HepG2 (cell line): Measurements from ENCODE around the gene BACH1. TPM values are rescaled to one million over a fixed set of nuclear protein-coding genes. Genes with fewer than 3 reads are reported as not detected.

Experiments
- BRCA1 ChIP-seq: sonication (generic); formaldehyde crosslinking; IDR thresholded peaks from 2 replicates; pipeline ENCODE4 v1.4.0; 2020; ENCODE audit warnings: missing genetic modification reagents
- EEA1 ChIP-seq: sonication (generic); formaldehyde crosslinking; IDR thresholded peaks from 2 replicates; pipeline ENCODE4 v1.5.1; 2020; ENCODE audit warnings: mild to moderate bottlenecking, missing genetic modification reagents, borderline replicate concordance
- FIP1L1 ChIP-seq: fragments of 200-400 bp; formaldehyde crosslinking; IDR thresholded peaks from 2 replicates; pipeline ENCODE4 v1.6.1; 2018; ENCODE audit warnings: low read depth, mild to moderate bottlenecking, low read length, moderate library complexity, borderline replicate concordance; ENCODE audit not compliant: insufficient read depth
- RBM22 ChIP-seq: fragments of 200-400 bp; formaldehyde crosslinking; optimal IDR thresholded peaks from 2 replicates; pipeline ENCODE3; 2017; ENCODE audit warnings: mild to moderate bottlenecking, low read length, moderate library complexity
- RNF2 ChIP-seq: fragments of 450-650 bp; conservative IDR thresholded peaks from 2 replicates; pipeline ENCODE4 v1.6.1; 2016; ENCODE audit warnings: low read depth
- ZBTB7A ChIP-seq: sonication (generic); formaldehyde crosslinking; IDR thresholded peaks from 2 replicates; pipeline ENCODE4 v1.8.0; 2022; ENCODE audit warnings: mild to moderate bottlenecking, missing genetic modification reagents
- ZNF121 ChIP-seq: sonication (generic); formaldehyde crosslinking; IDR thresholded peaks from 2 replicates; pipeline ENCODE4 v1.5.0; 2020; ENCODE audit warnings: mild to moderate bottlenecking, missing genetic modification reagents
- ZNF205 ChIP-seq: IDR thresholded peaks from 2 replicates; pipeline ENCODE4 v1.6.1; 2018; ENCODE audit warnings: missing biosample characterization, missing genetic modification reagents
- ZNF224 ChIP-seq: sonication (generic); formaldehyde crosslinking; IDR thresholded peaks from 2 replicates; pipeline ENCODE4 v1.5.0; 2020; ENCODE audit warnings: mild to moderate bottlenecking, missing genetic modification reagents
- ZNF558 ChIP-seq: sonication (generic); formaldehyde crosslinking; IDR thresholded peaks from 2 replicates; pipeline ENCODE4 v1.9.0; 2022; ENCODE audit warnings: mild to moderate bottlenecking, missing genetic modification reagents, borderline replicate concordance
- ZNF567 ChIP-seq: sonication (generic); formaldehyde crosslinking; IDR thresholded peaks from 2 replicates; pipeline ENCODE4 v1.8.1; 2023; ENCODE audit warnings: mild to moderate bottlenecking, missing genetic modification reagents, borderline replicate concordance
- polyA plus RNA-seq, 8 experiments: library from polyadenylated mRNA; depleted of rRNA in 3 of 8; stranded (reverse) in 7 of 8; unstranded in 1 of 8; fragments of >200 nt; fragmentation: Illumina TruSeq in 4 of 8; extraction: Trizol in 4 of 8; gene quantifications; 2 replicates each; pipeline versions ENCODE4 v1.2.1 to v1.2.3, GENCODE V29; 2011 to 2016; ENCODE audit warnings: low read depth in 4 of 8, missing spikeins in 1 of 8, mixed read lengths in 1 of 8; ENCODE audit not compliant: insufficient read depth in 1 of 8
- total RNA-seq, 5 experiments: library from RNA; depleted of rRNA; stranded (reverse); fragments of >200 nt; fragmentation: Illumina TruSeq; extraction: Trizol; gene quantifications; 2 replicates each; pipeline ENCODE4 v1.2.3, GENCODE V29; 2016; ENCODE audit warnings: low read depth in 1 of 5
- TF ChIP-seq, protein P1 (sequence below): sonication (generic); formaldehyde crosslinking; IDR thresholded peaks from 2 replicates; pipeline ENCODE4 v1.4.0; 2020; ENCODE audit warnings: missing genetic modification reagents
- TF ChIP-seq, protein P2 (sequence below): sonication (generic); formaldehyde crosslinking; IDR thresholded peaks from 2 replicates; pipeline ENCODE4 v1.4.0; 2020; ENCODE audit warnings: missing genetic modification reagents, mild to moderate bottlenecking, borderline replicate concordance

The BACH1 gene
- total and polyA plus RNA-seq, 2 of the 13 experiments (the other 11 are each of a cell fraction or from before 2014, with no cell fraction given), result 16.5 to 51.7 TPM

DNA sequence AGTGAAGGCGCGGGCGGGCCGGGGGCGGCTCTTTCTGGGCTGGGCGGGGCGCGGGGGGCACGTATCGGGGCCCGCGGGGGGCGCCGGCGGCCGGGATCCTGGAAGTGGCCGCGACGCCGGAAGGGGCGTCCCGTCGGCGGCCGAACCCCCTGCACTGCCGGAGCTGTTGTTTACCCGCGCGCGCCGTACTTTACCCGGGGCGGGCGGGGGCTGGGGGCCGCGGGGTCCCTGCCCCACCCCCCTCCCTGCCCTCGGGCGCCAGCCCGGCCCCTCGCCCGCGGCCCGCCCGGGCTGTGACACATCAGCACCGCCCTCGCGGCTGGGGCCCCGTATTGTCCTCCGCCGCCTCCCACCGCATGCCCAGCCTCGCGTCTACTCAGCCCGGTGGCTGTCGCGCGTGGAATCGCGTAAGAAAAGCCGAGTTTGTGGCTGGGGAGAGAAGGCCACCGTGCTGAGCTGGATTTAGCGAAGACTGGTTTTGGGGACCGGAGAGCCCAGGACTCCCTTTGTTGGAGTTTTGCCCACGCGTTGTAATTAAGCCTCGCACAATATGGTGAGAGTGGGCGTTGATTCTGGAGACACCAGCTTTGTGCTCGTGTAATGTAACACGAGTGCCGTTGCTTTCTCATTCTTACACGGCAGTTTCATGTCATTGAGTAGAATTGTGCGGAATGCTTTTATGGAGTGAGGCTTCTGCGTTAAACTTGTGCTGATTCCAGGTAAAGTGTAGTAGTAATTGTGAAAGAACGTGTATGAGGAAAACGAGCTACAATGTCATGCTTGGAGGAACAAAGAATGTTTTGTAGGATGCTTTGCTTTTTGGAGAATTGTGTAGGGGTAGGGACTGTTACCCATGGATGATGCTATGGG lies 559 bp downstream of the BACH1 start (continued):
- TF ChIP-seq ZNF558 (no peak), ZBTB7A (CRISPR knock-in tag) (0 out of 2 replicates have a peak, but pooled peaks have one; percentile 8), ZNF567 (CRISPR knock-in tag) (no peak), ZNF205 (CRISPR knock-in tag) (0 out of 2 replicates have a peak, but pooled peaks have one; percentile 48), ZNF121 (peak; percentile 28; the same call in 1 of the 2 replicates), EEA1 (CRISPR knock-in tag) (no peak), RNF2 (0 out of 2 replicates have a peak, but pooled peaks have one; percentile 48), BRCA1 (CRISPR knock-in tag) (no peak), FIP1L1 (no peak), RBM22 (no peak), ZNF224 (no peak)
- TF ChIP-seq, protein P1, sequence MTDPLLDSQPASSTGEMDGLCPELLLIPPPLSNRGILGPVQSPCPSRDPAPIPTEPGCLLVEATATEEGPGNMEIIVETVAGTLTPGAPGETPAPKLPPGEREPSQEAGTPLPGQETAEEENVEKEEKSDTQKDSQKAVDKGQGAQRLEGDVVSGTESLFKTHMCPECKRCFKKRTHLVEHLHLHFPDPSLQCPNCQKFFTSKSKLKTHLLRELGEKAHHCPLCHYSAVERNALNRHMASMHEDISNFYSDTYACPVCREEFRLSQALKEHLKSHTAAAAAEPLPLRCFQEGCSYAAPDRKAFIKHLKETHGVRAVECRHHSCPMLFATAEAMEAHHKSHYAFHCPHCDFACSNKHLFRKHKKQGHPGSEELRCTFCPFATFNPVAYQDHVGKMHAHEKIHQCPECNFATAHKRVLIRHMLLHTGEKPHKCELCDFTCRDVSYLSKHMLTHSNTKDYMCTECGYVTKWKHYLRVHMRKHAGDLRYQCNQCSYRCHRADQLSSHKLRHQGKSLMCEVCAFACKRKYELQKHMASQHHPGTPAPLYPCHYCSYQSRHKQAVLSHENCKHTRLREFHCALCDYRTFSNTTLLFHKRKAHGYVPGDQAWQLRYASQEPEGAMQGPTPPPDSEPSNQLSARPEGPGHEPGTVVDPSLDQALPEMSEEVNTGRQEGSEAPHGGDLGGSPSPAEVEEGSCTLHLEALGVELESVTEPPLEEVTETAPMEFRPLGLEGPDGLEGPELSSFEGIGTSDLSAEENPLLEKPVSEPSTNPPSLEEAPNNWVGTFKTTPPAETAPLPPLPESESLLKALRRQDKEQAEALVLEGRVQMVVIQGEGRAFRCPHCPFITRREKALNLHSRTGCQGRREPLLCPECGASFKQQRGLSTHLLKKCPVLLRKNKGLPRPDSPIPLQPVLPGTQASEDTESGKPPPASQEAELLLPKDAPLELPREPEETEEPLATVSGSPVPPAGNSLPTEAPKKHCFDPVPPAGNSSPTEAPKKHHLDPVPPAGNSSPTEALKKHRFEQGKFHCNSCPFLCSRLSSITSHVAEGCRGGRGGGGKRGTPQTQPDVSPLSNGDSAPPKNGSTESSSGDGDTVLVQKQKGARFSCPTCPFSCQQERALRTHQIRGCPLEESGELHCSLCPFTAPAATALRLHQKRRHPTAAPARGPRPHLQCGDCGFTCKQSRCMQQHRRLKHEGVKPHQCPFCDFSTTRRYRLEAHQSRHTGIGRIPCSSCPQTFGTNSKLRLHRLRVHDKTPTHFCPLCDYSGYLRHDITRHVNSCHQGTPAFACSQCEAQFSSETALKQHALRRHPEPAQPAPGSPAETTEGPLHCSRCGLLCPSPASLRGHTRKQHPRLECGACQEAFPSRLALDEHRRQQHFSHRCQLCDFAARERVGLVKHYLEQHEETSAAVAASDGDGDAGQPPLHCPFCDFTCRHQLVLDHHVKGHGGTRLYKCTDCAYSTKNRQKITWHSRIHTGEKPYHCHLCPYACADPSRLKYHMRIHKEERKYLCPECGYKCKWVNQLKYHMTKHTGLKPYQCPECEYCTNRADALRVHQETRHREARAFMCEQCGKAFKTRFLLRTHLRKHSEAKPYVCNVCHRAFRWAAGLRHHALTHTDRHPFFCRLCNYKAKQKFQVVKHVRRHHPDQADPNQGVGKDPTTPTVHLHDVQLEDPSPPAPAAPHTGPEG (CRISPR knock-in tag), result peak; percentile 27; the same call in 1 of the 2 replicates
- TF ChIP-seq, protein P2, sequence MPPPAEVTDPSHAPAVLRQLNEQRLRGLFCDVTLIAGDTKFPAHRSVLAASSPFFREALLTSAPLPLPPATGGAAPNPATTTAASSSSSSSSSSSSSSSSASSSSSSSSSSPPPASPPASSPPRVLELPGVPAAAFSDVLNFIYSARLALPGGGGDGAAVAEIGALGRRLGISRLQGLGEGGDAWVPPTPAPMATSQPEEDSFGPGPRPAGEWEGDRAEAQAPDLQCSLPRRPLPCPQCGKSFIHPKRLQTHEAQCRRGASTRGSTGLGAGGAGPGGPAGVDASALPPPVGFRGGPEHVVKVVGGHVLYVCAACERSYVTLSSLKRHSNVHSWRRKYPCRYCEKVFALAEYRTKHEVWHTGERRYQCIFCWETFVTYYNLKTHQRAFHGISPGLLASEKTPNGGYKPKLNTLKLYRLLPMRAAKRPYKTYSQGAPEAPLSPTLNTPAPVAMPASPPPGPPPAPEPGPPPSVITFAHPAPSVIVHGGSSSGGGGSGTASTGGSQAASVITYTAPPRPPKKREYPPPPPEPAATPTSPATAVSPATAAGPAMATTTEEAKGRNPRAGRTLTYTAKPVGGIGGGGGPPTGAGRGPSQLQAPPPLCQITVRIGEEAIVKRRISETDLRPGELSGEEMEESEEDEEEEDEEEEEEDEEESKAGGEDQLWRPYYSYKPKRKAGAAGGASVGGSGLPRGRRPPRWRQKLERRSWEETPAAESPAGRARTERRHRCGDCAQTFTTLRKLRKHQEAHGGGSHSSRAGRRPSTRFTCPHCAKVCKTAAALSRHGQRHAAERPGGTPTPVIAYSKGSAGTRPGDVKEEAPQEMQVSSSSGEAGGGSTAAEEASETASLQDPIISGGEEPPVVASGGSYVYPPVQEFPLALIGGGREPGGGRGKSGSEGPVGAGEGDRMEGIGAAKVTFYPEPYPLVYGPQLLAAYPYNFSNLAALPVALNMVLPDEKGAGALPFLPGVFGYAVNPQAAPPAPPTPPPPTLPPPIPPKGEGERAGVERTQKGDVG, result no peak
